Measurements from ENCODE around the gene SMYD4.

SMYD4 gene

DNA sequence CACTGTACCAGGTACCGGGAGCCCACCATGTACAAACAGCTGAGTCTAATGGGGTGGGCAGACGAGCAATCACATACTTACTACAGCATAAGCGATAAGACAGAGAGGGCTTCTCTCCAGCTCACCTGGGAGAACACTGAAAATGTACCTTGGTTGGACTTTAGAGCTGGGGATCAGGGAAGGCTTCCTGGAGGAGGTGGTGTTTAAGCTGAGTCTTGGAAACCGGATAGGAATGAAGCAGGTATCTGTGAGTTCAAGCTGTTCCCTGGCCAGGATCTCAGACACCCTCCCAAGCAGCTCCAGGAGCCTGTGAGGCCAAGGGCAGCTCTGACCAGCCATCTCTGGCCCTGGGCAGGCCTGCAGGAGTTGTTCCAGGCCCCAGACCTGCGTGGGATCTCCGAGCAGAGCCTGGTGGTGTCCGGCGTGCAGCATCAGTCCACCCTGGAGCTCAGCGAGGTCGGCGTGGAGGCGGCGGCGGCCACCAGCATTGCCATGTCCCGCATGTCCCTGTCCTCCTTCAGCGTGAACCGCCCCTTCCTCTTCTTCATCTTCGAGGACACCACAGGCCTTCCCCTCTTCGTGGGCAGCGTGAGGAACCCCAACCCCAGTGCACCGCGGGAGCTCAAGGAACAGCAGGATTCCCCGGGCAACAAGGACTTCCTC lies 75.8 kb downstream of the SMYD4 start:
- TF ChIP-seq, protein P1, sequence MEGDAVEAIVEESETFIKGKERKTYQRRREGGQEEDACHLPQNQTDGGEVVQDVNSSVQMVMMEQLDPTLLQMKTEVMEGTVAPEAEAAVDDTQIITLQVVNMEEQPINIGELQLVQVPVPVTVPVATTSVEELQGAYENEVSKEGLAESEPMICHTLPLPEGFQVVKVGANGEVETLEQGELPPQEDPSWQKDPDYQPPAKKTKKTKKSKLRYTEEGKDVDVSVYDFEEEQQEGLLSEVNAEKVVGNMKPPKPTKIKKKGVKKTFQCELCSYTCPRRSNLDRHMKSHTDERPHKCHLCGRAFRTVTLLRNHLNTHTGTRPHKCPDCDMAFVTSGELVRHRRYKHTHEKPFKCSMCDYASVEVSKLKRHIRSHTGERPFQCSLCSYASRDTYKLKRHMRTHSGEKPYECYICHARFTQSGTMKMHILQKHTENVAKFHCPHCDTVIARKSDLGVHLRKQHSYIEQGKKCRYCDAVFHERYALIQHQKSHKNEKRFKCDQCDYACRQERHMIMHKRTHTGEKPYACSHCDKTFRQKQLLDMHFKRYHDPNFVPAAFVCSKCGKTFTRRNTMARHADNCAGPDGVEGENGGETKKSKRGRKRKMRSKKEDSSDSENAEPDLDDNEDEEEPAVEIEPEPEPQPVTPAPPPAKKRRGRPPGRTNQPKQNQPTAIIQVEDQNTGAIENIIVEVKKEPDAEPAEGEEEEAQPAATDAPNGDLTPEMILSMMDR (IDR thresholded peaks at IDR 0.05; ENCODE audit: insufficient read depth, missing control alignments) = no peak
- no peak for DNase-seq (ENCODE audit: insufficient read length, low spot score)
- FAIRE-seq = no peak

DNA sequence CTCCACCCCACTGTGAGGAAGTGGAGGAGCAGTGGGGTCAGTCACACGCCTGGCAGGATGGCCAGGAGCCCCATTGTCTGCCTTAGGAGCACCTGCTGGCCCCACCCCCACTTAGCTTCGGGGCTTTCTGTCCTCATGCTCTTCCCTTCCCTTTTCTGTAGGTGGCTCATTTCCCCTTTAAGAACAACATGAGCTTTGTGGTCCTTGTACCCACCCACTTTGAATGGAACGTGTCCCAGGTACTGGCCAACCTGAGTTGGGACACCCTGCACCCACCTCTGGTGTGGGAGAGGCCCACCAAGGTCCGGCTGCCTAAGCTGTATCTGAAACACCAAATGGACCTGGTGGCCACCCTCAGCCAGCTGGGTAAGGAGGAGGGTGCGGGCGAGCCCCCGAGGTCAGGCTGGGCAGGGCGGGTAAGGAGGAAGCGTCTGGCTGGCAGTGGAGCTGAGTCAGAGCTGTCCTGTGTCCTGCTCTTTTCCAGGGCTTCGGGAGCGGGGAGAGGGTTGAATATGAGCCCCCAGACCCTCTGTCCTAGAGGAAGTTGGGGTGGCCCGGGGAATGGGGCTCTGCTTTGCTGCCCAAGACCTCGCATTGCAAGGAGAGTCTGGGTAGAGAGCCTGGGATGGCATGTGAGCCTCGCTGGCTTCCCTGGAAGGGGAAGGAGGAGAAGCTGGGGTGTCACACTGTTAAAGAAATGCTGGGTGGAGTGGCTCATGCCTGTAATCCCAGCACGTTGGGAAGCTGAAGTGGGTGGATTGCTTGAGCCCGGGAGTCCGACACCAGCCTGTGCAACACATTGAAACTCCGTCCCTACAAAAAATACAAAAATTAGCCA lies 77.1 kb downstream of the SMYD4 start:
- TF ChIP-seq, protein P1 (IDR thresholded peaks at IDR 0.05; ENCODE audit: insufficient read depth, missing control alignments) = no peak
- no peak for FAIRE-seq
- DNase-seq (ENCODE audit: insufficient read length, low spot score) = no peak

DNA sequence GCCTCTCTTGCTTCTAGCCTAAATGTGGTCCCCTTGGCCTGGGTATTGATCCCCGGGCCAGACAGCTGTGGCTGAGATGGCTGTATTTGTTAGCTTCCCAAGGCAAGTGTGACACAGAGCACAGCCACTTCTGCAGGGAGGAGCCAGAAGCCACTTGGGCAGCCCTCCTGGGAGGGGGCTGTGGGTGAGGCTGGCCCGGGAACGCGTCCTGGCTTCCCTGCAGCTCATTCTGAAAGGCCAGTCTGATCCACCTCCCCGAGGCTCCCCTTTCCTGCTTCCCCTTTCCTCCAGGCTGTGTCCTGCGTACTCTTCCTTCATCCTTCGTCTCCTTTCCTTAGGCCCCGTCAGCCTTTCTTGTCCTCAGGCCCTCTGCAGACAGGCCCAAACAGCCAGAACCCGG lies 79.1 kb downstream of the SMYD4 start:
- FAIRE-seq (no peak), DNase-seq (ENCODE audit: insufficient read length, low spot score) (no peak)
- TF ChIP-seq, protein P1 (IDR thresholded peaks at IDR 0.05; ENCODE audit: insufficient read depth, missing control alignments) = no peak

DNA sequence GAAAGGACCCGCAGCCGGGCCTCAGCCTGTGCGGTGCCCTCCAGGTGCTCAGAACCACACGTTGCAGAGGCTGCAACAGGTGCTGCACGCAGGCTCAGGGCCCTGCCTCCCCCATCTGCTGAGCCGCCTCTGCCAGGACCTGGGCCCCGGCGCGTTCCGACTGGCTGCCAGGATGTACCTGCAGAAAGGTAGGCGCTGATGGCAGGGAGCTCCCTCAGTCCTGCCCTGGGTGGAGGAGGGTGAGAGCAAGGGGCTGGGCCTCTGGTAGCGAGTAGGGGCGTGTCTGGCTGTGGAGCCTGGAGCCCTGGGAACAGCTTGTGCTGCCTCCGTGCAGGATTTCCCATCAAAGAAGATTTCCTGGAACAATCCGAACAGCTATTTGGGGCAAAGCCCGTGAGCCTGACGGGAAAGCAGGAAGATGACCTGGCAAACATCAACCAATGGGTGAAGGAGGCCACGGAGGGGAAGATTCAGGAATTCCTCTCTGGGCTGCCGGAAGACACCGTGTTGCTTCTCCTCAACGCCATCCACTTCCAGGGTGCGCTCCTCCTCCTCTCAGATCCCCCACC lies 82.6 kb downstream of the SMYD4 start:
- DNase-seq (ENCODE audit: insufficient read length, low spot score) = no peak
- no peak for FAIRE-seq
- TF ChIP-seq, protein P1 (IDR thresholded peaks at IDR 0.05; ENCODE audit: insufficient read depth, missing control alignments) = no peak

DNA sequence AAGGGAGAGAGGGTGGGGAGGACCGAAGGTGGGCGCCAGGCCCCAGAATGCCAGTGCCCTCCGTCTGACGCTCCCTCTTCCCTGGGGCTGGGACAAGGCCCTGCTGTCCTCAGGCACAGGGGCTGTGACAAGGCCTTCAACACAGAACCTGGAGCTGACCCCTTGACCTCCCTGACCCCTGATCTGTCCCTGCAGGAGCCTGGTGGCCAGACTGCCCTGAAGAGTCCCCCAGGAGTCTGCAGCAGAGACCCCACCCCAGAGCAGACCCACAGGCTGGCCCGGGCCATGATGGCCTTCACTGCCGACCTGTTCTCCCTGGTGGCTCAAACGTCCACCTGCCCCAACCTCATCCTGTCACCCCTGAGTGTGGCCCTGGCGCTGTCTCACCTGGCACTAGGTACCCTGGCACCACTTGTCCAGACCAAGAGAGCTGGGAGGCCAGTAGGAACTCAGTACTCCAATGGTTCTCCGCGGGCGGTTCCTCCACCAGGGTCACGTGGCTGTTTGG lies 84.1 kb downstream of the SMYD4 start:
- FAIRE-seq (no peak), DNase-seq (ENCODE audit: insufficient read length, low spot score) (no peak)
- TF ChIP-seq, protein P1 (IDR thresholded peaks at IDR 0.05; ENCODE audit: insufficient read depth, missing control alignments) = no peak

DNA sequence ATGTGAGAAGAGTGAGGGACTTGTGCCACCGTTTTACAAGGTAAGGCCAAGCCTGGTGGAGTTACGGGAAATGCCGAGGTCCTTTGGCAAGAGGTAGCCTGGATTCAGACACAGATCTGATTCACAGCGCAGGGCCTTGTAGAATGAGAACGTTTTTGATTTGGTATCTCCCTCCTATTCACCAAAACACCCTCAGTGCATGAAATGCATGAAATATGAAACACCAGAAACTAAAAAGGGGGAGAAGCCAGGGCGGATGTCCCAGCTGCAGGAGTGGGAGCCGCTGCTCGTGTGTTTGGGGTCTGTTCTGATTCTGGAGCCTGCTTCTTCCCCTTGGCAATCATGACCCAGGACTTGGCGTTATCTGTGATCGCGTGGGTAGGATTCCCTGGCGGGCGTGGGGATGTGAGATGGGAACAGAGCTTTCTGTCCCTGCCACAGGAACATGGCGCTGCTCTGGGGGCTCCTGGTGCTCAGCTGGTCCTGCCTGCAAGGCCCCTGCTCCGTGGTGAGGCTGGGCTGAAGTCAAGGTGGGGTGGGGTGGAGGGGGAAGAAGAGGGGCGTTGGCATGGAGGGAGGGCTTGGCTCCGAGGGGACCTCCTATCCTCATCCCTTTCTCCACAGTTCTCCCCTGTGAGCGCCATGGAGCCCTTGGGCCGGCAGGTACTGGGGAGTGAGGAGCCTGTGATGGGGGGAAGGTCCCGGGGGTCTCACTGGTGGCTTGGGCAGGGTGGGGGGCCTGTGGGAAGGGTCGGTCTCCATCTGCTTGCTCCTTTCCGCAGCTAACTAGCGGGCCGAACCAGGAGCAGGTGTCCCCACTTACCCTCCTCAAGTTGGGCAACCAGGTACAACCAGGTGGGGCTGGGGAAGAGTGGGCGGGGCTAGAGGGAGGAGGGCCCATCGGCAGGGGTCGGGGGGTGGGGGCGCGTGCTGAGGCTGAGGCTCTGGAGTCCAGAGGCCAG lies 84.9 kb downstream of the SMYD4 start:
- no peak for DNase-seq (ENCODE audit: insufficient read length, low spot score)
- FAIRE-seq = no peak
- TF ChIP-seq, protein P1 (IDR thresholded peaks at IDR 0.05; ENCODE audit: insufficient read depth, missing control alignments) = no peak
